ENCODE results near the gene CFAP61.

The CFAP61 gene

GRCh38 chr20:20364593-20365479 is 312.5 kb downstream of the CFAP61 start:
- DNase-seq (ENCODE audit: low read depth), result no peak

- DNase-seq (ENCODE audit: low read depth), result no peak
Observed at GRCh38 chr20:20365480-20366161, 313.3 kb downstream of the CFAP61 start.

- DNase-seq (ENCODE audit: low read depth), result no peak
Observed at GRCh38 chr20:20366551-20366875, 314.2 kb downstream of the CFAP61 start.

- no peak for DNase-seq (ENCODE audit: low read depth)
Observed at GRCh38 chr20:20366876-20367574, 314.7 kb downstream of the CFAP61 start.

GRCh38 chr20:20367575-20368417 is 315.5 kb downstream of the CFAP61 start, which contains the start of gene INSM1:
TSS of gene INSM1 (plus strand) at chr20:20368104. CDS start at chr20:20368268, 164 bp downstream.
- no peak for DNase-seq (ENCODE audit: low read depth)

GRCh38 chr20:20368418-20369249 is 316.3 kb downstream of the CFAP61 start:
- DNase-seq (ENCODE audit: low read depth), result no peak

GRCh38 chr20:20369250-20370093 is 317.1 kb downstream of the CFAP61 start:
- no peak for DNase-seq (ENCODE audit: low read depth)

- DNase-seq (ENCODE audit: low read depth), result no peak
Observed at GRCh38 chr20:20370094-20370575, 317.8 kb downstream of the CFAP61 start.

GRCh38 chr20:20371083-20371482 is 318.8 kb downstream of the CFAP61 start:
- DNase-seq (ENCODE audit: low read depth), result no peak

GRCh38 chr20:20371681-20372080 is 319.3 kb downstream of the CFAP61 start:
- DNase-seq (ENCODE audit: low read depth), result no peak

GRCh38 chr20:20373091-20373571 is 320.8 kb downstream of the CFAP61 start:
- DNase-seq (ENCODE audit: low read depth), result no peak

- no peak for DNase-seq (ENCODE audit: low read depth)
Observed at GRCh38 chr20:20375862-20376261, 323.5 kb downstream of the CFAP61 start.

- no peak for DNase-seq (ENCODE audit: low read depth)
Observed at GRCh38 chr20:20386192-20386591, 333.9 kb downstream of the CFAP61 start.

- DNase-seq (ENCODE audit: low read depth), result no peak
Observed at GRCh38 chr20:20390393-20390792, 338.1 kb downstream of the CFAP61 start.

GRCh38 chr20:20391115-20391514 is 338.8 kb downstream of the CFAP61 start:
- no peak for DNase-seq (ENCODE audit: low read depth)

- DNase-seq (ENCODE audit: low read depth), result no peak
Observed at GRCh38 chr20:20391766-20392165, 339.4 kb downstream of the CFAP61 start.

- DNase-seq (ENCODE audit: low read depth), result no peak
Observed at GRCh38 chr20:20393207-20394120, 341.1 kb downstream of the CFAP61 start.

- no peak for DNase-seq (ENCODE audit: low read depth)
Observed at GRCh38 chr20:20395087-20395486, 342.8 kb downstream of the CFAP61 start.
